Measurements from ENCODE around the gene PIK3C2B. TPM values are rescaled to one million over a fixed set of nuclear protein-coding genes. Genes with fewer than 3 reads are reported as not detected.

PIK3C2B gene
- total RNA-seq, 4 donors from 2014 or later, result 7.9 to 18.2 (median 16.1) TPM

- 71 to 90% methylated on average over 2 of the region's 4 CpGs for WGBS, 2 donors (ENCODE audit: low coverage in 1 of 2)
- no peak for TF ChIP-seq POLR2AphosphoS5 (IDR thresholded peaks at IDR 0.05)
- TF ChIP-seq CTCF (IDR thresholded peaks at IDR 0.05), result no peak
- TF ChIP-seq POLR2A (IDR thresholded peaks at IDR 0.05), result no peak
- TF ChIP-seq EP300 (IDR thresholded peaks at IDR 0.05), result no peak
- H3K36me3 ChIP-seq, result peaks cover 0 to 69% of the 10 kb centered on the region in 2 donors
Measured at GRCh38 chr1:204462229-204462561, 32.4 kb downstream of the PIK3C2B start.

GRCh38 chr1:204461331-204462228 is 33.0 kb downstream of the PIK3C2B start:
- H3K4me3 ChIP-seq, result no peak overlapping the region
- WGBS, 2 donors (ENCODE audit: low coverage in 1 of 2), result 60 to 68% methylated on average over 5 to 7 of the region's 11 CpGs
- H3K4me1 ChIP-seq, result peaks cover 0 to 79% (median 34%) of the 10 kb centered on the region in 3 donors
- H3K27me3 ChIP-seq, result no peaks in the 10 kb centered on the region
- H3K36me3 ChIP-seq, result peaks cover 0 to 72% of the 10 kb centered on the region in 2 donors
- no peak for TF ChIP-seq POLR2AphosphoS5 (IDR thresholded peaks at IDR 0.05)
- ATAC-seq, result peak; percentile 44
- no peaks in the 10 kb centered on the region for H3K9me3 ChIP-seq
- H3K27ac ChIP-seq, result peak overlapping the region in 3 of 4 donors; percentile 48 to 62 (median 53)

More at GRCh38 chr1:204462229-204462561, 32.4 kb downstream of the PIK3C2B start:
- H3K4me1 ChIP-seq, result peaks cover 0 to 81% (median 39%) of the 10 kb centered on the region in 3 donors
- H3K9me3 ChIP-seq, result no peaks in the 10 kb centered on the region
- ATAC-seq, result no peak
- H3K27ac ChIP-seq, result peak overlapping the region in 3 of 4 donors; percentile 48 to 62 (median 53)
- no peak overlapping the region for H3K4me3 ChIP-seq
- no peaks in the 10 kb centered on the region for H3K27me3 ChIP-seq

DNA sequence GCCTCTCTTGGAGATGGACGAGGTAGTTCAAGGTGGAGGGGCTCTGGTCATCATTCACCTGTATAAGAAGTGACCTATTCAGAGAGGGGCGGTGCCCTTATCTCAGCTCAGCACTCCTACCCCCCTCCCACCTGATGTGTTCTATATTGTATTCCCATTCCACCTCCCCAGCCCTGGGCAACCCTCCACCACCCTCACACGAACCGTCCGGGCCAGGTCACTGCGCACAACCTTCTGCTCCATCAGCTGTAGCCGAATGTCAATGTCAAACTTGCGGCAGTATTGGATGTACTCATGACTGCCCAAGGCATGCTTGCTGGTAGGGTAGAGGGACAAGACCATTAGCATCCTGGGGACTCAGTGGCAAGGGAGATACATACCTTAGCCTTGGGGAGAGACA is 34.3 kb downstream of the PIK3C2B start:
- no peak for TF ChIP-seq CTCF (IDR thresholded peaks at IDR 0.05)
- TF ChIP-seq POLR2A (IDR thresholded peaks at IDR 0.05), result no peak
- TF ChIP-seq POLR2AphosphoS5 (IDR thresholded peaks at IDR 0.05), result no peak
- TF ChIP-seq EP300 (IDR thresholded peaks at IDR 0.05), result no peak
- Histone ChIP-seq H3K4me3 (no peak overlapping the region), H3K4me1 (peaks cover 0 to 68% (median 26%) of the 10 kb centered on the region in 3 donors), H3K27me3 (no peaks in the 10 kb centered on the region), H3K36me3 (peaks cover 0 to 83% of the 10 kb centered on the region in 2 donors), H3K9me3 (no peaks in the 10 kb centered on the region), H3K27ac (peak overlapping the region in 2 of 4 donors; percentile 48 to 62)
- WGBS, 2 donors (ENCODE audit: low coverage in 1 of 2), result 100% methylated on average over 2 of the region's 8 CpGs; no CpG with 5 or more reads in 1 of the 2 donors
- ATAC-seq, result no peak

DNA sequence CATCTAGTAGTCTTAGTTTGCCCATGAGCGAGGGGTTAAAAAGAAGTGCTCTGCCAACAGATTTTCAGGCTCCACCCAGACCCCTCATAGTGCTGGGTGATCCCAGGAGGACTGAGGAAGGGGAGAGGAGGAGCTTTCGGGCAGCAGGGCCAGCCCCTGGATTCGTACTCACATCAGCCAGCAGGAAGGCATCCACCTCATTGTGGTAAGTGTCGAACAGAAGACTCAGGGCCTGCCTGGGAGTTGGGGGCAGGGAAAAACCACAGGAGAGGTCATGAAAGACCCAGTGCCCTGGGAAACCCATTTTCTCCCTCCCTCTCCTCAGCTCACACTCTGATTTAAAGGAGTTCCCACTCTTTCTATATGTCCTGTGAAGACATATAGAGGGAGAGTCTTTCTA is 34.9 kb downstream of the PIK3C2B start:
- WGBS, 2 donors (ENCODE audit: low coverage in 1 of 2), result 40% methylated on average over 1 of the region's 4 CpGs; no CpG with 5 or more reads in 1 of the 2 donors
- Histone ChIP-seq H3K27ac (no peak overlapping the region), H3K4me3 (no peak overlapping the region), H3K36me3 (peaks cover 0 to 89% of the 10 kb centered on the region in 2 donors), H3K9me3 (no peaks in the 10 kb centered on the region), H3K4me1 (peaks cover 0 to 68% (median 22%) of the 10 kb centered on the region in 3 donors), H3K27me3 (no peaks in the 10 kb centered on the region)
- TF ChIP-seq POLR2A (IDR thresholded peaks at IDR 0.05), result no peak
- TF ChIP-seq EP300 (IDR thresholded peaks at IDR 0.05), result no peak
- TF ChIP-seq CTCF (IDR thresholded peaks at IDR 0.05), result no peak
- TF ChIP-seq POLR2AphosphoS5 (IDR thresholded peaks at IDR 0.05), result no peak
- no peak for ATAC-seq

GRCh38 chr1:204457666-204458065 is 36.9 kb downstream of the PIK3C2B start:
- H3K4me1 ChIP-seq, result peaks cover 0 to 49% (median 5%) of the 10 kb centered on the region in 3 donors
- peaks cover 0 to 96% of the 10 kb centered on the region in 2 donors for H3K36me3 ChIP-seq
- no peaks in the 10 kb centered on the region for H3K9me3 ChIP-seq
- H3K4me3 ChIP-seq, result no peak overlapping the region
- no peak for TF ChIP-seq POLR2AphosphoS5 (IDR thresholded peaks at IDR 0.05)
- TF ChIP-seq CTCF (IDR thresholded peaks at IDR 0.05), result no peak
- no peak for TF ChIP-seq POLR2A (IDR thresholded peaks at IDR 0.05)
- TF ChIP-seq EP300 (IDR thresholded peaks at IDR 0.05), result no peak
- WGBS, 2 donors (ENCODE audit: low coverage in 1 of 2), result 73% methylated on average over 3 of the region's 5 CpGs; no CpG with 5 or more reads in 1 of the 2 donors
- H3K27me3 ChIP-seq, result no peaks in the 10 kb centered on the region
- peak overlapping the region in 2 of 4 donors; percentile 27 to 56 for H3K27ac ChIP-seq
- no peak for ATAC-seq

Data from gastroesophageal sphincter (tissue), 4 donors.